GM12874 (cell line): ENCODE data around the gene CHKA.

Experiments used
- CTCF ChIP-seq: IDR thresholded peaks from 2 replicates; pipeline ENCODE4 v1.5.1; 2011; ENCODE audit warnings: low read depth, mild to moderate bottlenecking, control low read depth, low read length, moderate library complexity; ENCODE audit not compliant: insufficient read depth

CHKA gene

DNA sequence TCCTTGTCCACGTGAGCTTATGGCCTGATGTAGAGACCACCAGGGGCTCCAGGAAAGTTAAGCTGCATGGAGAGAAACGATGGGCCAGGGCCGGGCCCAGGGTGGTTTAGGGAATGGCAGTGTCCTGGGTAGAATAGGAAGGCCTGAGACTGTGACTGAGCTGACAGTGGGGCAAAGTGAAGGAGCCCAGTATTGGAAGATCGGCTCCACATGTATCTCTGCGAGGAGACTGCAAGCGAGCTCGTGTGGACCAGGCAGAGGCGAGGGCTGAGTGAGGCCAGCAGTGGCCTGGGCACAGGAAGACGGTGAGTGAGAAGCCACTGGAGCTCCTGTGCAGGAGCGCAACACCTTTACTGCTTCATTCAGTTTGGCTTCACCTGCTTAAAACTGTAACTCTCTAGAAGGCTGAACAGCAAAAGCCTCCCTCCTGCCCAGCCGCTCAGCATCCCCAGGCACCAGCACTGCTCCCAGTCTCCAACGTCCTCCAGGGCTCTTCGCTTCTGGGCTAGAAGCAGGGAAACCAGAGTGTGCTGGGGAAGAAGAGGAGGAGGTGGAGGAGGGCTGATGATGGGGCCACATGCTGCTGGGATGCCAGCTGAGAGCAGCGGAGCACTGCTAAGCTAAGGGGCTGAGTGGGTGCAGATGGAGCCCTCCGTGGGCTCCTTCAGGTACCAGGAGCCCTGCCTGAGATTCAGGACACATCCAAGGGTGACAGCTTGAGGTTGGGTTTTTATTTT lies 68.9 kb downstream of the CHKA start:
- no peak for TF ChIP-seq CTCF

GRCh38 chr11:68051191-68052136 lies 69.7 kb downstream of the CHKA start:
- TF ChIP-seq CTCF: no peak

GRCh38 chr11:68050371-68050841 lies 70.8 kb downstream of the CHKA start:
- TF ChIP-seq CTCF: no peak

DNA sequence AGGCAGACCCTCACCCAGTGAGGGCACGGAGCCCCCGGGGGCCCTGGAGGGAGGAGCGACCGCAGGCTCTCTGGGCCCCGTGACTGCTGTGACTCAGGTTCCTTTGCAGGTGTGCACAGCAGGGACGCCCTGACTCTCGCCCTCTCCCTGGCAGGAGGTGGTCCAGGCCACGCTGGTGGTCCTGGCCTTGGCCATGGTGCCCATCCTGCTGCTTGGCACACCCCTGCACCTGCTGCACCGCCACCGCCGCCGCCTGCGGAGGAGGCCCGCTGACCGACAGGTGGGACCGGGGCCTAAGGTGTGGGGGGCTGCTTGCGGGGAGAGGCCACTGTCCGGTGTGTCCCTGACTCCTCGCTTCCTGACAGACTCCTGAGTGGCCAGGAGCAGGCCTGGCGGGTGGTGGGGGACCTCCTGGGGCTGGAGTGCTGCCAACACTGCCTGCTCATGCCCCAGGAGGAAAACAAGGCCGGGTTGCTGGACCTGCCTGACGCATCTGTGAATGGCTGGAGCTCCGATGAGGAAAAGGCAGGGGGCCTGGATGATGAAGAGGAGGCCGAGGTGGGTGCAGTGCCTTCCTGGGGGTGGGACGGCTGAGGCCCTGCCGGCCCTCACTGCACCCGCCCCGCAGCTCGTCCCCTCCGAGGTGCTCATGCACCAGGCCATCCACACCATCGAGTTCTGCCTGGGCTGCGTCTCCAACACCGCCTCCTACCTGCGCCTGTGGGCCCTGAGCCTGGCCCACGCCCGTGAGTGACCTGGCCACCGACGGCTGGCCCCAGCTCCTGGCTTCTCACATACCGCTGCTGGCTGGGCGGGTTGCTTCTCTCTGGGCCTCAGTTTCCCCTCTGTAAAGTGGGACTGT lies 71.4 kb downstream of the CHKA start:
- no peak for TF ChIP-seq CTCF

DNA sequence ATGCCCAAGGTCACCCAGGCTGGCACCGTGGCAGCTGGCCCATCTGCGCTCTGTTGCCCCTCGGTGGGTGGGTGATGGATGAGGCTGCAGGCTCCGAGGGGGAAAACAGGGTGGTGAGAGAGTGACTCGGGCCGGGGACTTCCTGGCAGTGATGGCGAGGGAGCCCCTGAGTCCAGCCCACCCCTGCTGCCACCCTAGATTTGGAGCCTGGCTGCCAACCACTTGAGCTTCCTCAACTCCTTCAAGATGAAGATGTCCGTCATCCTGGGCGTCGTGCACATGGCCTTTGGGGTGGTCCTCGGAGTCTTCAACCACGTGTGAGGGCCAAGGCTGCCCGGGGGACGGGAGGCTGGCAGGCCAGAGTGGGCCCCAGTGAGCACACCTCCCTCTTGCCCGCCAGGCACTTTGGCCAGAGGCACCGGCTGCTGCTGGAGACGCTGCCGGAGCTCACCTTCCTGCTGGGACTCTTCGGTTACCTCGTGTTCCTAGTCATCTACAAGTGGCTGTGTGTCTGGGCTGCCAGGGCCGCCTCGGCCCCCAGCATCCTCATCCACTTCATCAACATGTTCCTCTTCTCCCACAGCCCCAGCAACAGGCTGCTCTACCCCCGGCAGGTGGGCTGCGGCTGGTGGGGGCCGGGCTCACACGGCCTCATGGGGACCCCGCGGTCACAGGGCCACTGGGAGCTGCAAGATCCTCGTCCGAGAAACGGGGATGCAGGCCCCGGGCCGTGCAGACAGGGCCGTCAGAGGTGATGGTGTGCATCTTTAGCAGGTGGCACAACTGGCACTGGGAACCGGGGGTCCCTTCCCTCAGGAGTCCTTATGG lies 72.3 kb downstream of the CHKA start:
- no peak for TF ChIP-seq CTCF

DNA sequence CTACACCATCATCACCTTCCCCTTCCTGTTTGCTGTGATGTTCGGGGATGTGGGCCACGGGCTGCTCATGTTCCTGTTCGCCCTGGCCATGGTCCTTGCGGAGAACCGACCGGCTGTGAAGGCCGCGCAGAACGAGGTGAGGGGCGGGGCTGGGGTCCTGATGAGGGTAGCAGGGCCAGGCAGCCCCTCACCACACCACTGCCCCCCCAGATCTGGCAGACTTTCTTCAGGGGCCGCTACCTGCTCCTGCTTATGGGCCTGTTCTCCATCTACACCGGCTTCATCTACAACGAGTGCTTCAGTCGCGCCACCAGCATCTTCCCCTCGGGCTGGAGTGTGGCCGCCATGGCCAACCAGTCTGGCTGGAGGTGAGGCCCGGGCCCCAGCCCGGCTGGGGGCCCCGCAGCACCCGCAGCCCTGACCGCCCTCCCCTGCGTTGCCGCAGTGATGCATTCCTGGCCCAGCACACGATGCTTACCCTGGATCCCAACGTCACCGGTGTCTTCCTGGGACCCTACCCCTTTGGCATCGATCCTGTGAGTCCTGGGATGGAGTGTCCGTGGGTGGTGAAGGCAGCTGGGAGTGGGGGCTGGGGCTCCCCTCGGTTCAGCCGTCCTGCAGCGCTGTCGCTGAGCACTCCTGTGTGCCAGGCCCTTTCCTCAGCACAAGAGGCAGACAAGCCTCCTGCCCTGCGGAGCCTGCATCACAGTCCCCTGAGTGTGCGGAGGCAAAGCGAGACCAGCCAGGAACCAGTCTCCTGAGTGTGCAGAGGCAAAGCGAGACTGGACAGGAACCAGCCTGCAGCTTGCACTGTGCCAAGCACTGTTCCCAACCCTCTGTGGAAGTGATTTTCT lies 73.5 kb downstream of the CHKA start:
- no peak for TF ChIP-seq CTCF
